ENCODE data around the gene VAV2. TPM values are rescaled to one million over a fixed set of nuclear protein-coding genes. Genes with fewer than 3 reads are reported as not detected.

Gene VAV2
- total RNA-seq, 1 experiment from 2014 or later: 25.1 TPM

GRCh38 chr9:133813749-133814585, 178.2 kb downstream of the VAV2 start:
- DNase-seq (ENCODE audit: low read depth): no peak
- in situ Hi-C loops (cut with HindIII; ENCODE audit: low pct_unique_long_range_greater_than_20kb, low sequenced_read_pairs): no loop called here

DNA sequence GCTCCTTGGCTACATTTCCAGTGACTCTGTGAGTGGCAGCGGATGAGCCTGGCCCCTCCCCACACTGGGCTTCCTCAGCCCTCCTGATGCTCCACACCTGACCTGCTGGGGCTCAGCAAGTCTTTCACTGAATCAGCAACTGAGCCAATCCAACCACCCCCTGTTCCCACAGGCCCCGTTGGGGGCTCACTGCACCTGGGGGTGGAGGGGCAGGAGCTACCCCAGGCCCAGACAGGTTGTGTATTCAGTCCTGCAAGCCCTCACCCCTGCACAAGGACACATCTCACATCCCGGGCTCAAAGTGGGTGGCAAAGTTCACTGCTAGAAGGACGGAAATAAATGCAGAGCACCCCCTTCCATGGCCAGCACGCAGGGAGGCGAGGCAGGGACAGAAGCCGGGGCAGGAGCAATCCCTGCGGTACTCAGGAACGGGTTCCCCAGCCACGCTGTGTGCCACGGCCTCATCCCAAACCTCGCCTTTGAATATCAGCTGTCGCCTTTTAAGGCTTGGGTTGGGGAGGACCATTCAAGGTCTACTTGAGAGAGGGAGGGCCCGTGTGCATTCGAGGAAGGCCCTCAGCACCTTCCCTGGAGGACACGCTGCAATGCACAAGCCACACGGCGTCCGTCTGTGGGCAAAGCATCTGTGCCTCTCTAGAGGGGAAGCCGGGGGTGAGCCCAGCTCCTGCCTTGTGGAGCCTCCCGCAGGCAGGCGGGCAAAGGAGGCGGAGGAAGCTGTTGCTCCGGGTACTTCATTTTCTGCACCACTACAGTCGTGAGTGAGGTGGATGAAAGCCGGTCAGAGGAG, 179.0 kb downstream of the VAV2 start:
- in situ Hi-C loops (cut with HindIII; ENCODE audit: low pct_unique_long_range_greater_than_20kb, low sequenced_read_pairs): no loop called here

GRCh38 chr9:133812077-133812868, 179.9 kb downstream of the VAV2 start:
- no peak for DNase-seq (ENCODE audit: low read depth)
- in situ Hi-C loops (cut with HindIII; ENCODE audit: low pct_unique_long_range_greater_than_20kb, low sequenced_read_pairs): no loop called here

More for the DNA sequence above, 179.0 kb downstream of the VAV2 start:
- no peak for DNase-seq (ENCODE audit: low read depth)

- in situ Hi-C loops (cut with HindIII; ENCODE audit: low pct_unique_long_range_greater_than_20kb, low sequenced_read_pairs): no loop called here
- DNase-seq (ENCODE audit: low read depth): no peak
Observed at GRCh38 chr9:133811471-133811870, 180.7 kb downstream of the VAV2 start.

DNA sequence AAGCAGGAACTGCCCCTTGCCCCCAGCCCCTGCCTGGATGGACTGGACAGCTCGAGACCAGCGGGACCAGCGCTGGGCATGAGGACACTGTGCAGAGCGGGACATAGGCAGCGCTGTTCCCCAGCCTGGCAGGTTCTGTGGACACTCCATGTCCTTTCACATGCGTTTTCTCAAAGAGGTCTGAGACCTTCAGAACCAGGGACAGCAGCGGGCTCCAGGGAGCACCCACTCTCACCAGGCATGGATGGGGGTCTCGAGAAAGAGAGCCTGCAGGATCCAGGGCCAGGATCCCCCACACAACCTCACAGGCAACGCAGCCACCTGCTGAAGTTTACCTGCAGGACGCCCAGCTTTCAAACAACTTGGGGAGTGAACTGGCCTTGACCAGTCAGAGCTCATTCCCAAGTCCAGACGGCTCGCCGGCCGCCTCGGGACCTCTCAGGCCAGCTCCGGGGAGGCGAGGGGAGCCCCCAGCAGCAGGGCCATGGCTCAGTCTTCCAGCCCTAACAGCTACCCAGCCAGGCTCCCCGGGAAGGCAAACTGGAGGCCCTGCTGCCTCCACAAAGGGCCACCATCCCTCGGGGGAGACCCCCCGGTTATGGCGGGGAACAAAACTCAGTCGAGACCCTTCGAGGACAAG, 181.4 kb downstream of the VAV2 start:
- no peak for DNase-seq (ENCODE audit: low read depth)
- in situ Hi-C loops (cut with HindIII; ENCODE audit: low pct_unique_long_range_greater_than_20kb, low sequenced_read_pairs): no loop called here

- DNase-seq (ENCODE audit: low read depth): no peak
- in situ Hi-C loops (cut with HindIII; ENCODE audit: low pct_unique_long_range_greater_than_20kb, low sequenced_read_pairs): no loop called here
Observed at GRCh38 chr9:133809335-133809734, 182.8 kb downstream of the VAV2 start.

- no peak for DNase-seq (ENCODE audit: low read depth)
- in situ Hi-C loops (cut with HindIII; ENCODE audit: low pct_unique_long_range_greater_than_20kb, low sequenced_read_pairs): no loop called here
Observed at GRCh38 chr9:133807818-133808217, 184.3 kb downstream of the VAV2 start.

GRCh38 chr9:133807037-133807436, 185.1 kb downstream of the VAV2 start:
- in situ Hi-C loops (cut with HindIII; ENCODE audit: low pct_unique_long_range_greater_than_20kb, low sequenced_read_pairs): no loop called here

GRCh38 chr9:133806623-133807010, 185.5 kb downstream of the VAV2 start:
- no peak for DNase-seq (ENCODE audit: low read depth)
- in situ Hi-C loops (cut with HindIII; ENCODE audit: low pct_unique_long_range_greater_than_20kb, low sequenced_read_pairs): no loop called here

More at GRCh38 chr9:133807037-133807436, 185.1 kb downstream of the VAV2 start:
- no peak for DNase-seq (ENCODE audit: low read depth)

- in situ Hi-C loops (cut with HindIII; ENCODE audit: low pct_unique_long_range_greater_than_20kb, low sequenced_read_pairs): no loop called here
- no peak for DNase-seq (ENCODE audit: low read depth)
Observed at GRCh38 chr9:133805876-133806622, 186.1 kb downstream of the VAV2 start.

GRCh38 chr9:133804199-133804598, 187.9 kb downstream of the VAV2 start:
- in situ Hi-C loops (cut with HindIII; ENCODE audit: low pct_unique_long_range_greater_than_20kb, low sequenced_read_pairs): no loop called here

GRCh38 chr9:133803745-133804144, 188.4 kb downstream of the VAV2 start:
- in situ Hi-C loops (cut with HindIII; ENCODE audit: low pct_unique_long_range_greater_than_20kb, low sequenced_read_pairs): no loop called here
- no peak for DNase-seq (ENCODE audit: low read depth)

More at GRCh38 chr9:133804199-133804598, 187.9 kb downstream of the VAV2 start:
- no peak for DNase-seq (ENCODE audit: low read depth)

- in situ Hi-C loops (cut with HindIII; ENCODE audit: low pct_unique_long_range_greater_than_20kb, low sequenced_read_pairs): no loop called here
- DNase-seq (ENCODE audit: low read depth): no peak
Observed at GRCh38 chr9:133803028-133803585, 189.0 kb downstream of the VAV2 start.

GRCh38 chr9:133801739-133802138, 190.4 kb downstream of the VAV2 start:
- in situ Hi-C loops (cut with HindIII; ENCODE audit: low pct_unique_long_range_greater_than_20kb, low sequenced_read_pairs): no loop called here

DNA sequence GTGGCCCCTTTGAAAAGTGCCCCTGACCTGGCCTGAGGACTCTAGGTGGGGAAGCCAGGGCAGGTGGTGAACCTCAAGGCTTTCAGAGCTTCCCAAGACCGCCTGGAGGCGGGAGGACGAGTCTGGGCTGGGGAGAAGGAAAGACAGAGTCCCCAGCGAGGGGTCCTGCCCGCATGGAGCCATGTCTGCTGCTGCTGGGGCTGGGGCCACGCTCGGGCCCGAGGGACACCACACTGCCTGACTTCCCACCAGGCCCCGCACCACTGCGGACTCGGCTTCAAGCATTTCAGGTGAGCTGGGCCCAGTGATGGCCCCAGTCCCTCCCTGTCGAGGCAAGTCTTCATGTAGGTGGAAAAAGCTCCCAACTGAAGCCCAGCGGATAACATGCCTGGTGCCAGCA, 191.9 kb downstream of the VAV2 start:
- DNase-seq (ENCODE audit: low read depth): no peak
- in situ Hi-C loops (cut with HindIII; ENCODE audit: low pct_unique_long_range_greater_than_20kb, low sequenced_read_pairs): no loop called here

More at GRCh38 chr9:133801739-133802138, 190.4 kb downstream of the VAV2 start:
- DNase-seq (ENCODE audit: low read depth): no peak

- in situ Hi-C loops (cut with HindIII; ENCODE audit: low pct_unique_long_range_greater_than_20kb, low sequenced_read_pairs): loop anchor here (25.0 kb wide), 1 partner anchor 213 kb away; no protein-coding TSS in a partner anchor
- no peak for DNase-seq (ENCODE audit: low read depth)
Observed at GRCh38 chr9:133799716-133800115, 192.4 kb downstream of the VAV2 start.

- DNase-seq (ENCODE audit: low read depth): no peak
- in situ Hi-C loops (cut with HindIII; ENCODE audit: low pct_unique_long_range_greater_than_20kb, low sequenced_read_pairs): loop anchor here (25.0 kb wide), 1 partner anchor 213 kb away; no protein-coding TSS in a partner anchor
Observed at GRCh38 chr9:133799106-133799505, 193.0 kb downstream of the VAV2 start.

Data from Caki2 (cell line).